ENCODE data around the gene PDE4B.

Gene PDE4B

DNA sequence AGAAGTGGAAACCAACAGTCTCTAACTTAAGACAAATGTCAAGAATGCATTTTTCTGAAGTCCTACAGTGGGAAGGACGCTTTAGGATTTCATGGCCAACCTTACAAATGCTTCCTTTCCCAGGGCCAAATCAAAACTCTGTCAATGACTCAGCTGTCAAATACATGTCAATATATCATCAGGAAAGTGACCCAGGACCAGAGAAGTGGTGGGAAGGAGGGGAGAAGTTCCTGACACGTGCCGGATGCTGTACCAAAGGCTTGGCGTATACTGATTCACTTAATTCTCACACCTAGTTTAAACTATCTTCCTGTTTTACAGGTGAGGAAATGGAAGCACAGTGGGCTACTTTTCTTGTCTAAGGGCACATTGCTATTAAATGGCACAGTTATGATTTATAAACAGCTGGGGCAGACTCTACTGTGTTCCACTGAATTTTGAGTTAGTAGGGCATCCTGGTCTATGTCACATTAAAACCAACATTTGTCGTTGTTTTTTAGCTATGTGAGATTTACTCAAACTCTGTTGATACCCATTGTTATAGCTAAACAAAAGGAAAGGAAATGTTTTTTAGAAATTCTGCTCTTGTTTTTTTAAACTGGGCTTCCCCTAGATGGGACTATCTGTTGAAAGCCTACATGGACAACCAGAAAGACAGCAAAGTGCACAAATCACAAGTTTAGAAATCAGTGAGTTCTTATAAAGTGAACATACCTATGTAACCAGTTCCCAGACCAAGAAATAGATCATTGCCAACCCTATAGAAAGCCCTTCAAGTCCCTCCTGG, 533.1 kb downstream of the PDE4B start:
- TF ChIP-seq POLR2A (IDR thresholded peaks at IDR 0.05; ENCODE audit: low read depth, low read length) = no peak
- no peak for TF ChIP-seq POU2F2 (IDR thresholded peaks at IDR 0.05; ENCODE audit: low read depth, low read length)
- no peak for TF ChIP-seq SPI1 (IDR thresholded peaks at IDR 0.05; ENCODE audit: low read depth, low read length)
- TF ChIP-seq POLR2AphosphoS5 (IDR thresholded peaks at IDR 0.05; ENCODE audit: low read depth, low read length) = no peak
- no peak for TF ChIP-seq TAF1 (IDR thresholded peaks at IDR 0.05; ENCODE audit: low read depth, low read length)
- TF ChIP-seq PAX5 (IDR thresholded peaks at IDR 0.05; ENCODE audit: insufficient read depth, low read length, severe bottlenecking) = no peak
- DNase-seq (ENCODE audit: insufficient read length, low spot score) (no peak), FAIRE-seq (peak; percentile 35)

DNA sequence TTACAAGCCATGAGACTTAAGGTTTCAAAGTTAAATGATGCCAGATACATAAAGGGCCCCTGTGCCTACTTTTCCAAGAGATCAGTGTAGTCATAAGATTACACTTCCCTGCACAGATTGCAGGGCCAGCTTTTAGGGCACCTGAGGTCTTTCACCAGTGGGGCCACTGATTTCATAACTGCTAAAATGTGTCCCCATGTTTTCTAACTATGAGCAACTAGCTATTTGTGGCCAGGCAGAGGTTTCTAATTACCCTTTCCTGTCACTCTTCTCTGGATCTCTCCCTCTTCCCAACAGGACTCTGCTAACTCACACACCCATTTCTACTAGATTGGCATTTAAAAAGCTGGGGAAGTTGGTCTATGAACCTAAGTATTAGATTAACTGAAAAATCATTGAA, 534.2 kb downstream of the PDE4B start:
- no peak for TF ChIP-seq POLR2A (IDR thresholded peaks at IDR 0.05; ENCODE audit: low read depth, low read length)
- TF ChIP-seq POLR2AphosphoS5 (IDR thresholded peaks at IDR 0.05; ENCODE audit: low read depth, low read length) = no peak
- TF ChIP-seq POU2F2 (IDR thresholded peaks at IDR 0.05; ENCODE audit: low read depth, low read length) = no peak
- TF ChIP-seq TAF1 (IDR thresholded peaks at IDR 0.05; ENCODE audit: low read depth, low read length) = no peak
- no peak for TF ChIP-seq PAX5 (IDR thresholded peaks at IDR 0.05; ENCODE audit: insufficient read depth, low read length, severe bottlenecking)
- no peak for TF ChIP-seq SPI1 (IDR thresholded peaks at IDR 0.05; ENCODE audit: low read depth, low read length)
- FAIRE-seq = peak; percentile 43
- DNase-seq (ENCODE audit: insufficient read length, low spot score) = no peak

DNA sequence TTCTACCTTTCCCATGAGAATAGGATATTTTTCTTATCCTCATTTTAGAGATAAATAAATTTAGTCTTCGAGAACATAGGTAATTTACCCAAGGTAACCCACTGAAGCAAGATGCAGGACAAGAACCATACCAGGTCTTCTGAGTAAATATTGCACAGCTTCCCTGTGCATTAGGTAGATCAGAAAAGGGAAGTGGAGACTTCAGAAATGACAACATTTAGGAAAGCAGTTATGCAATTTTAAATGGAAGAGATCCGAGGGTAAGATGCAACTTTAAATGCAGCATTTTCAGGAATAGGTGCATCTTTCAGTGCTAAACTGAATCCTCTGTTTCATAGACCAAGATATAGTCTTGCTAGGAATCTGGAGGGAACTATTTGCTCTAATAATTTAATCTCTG, 534.9 kb downstream of the PDE4B start:
- TF ChIP-seq SPI1 (IDR thresholded peaks at IDR 0.05; ENCODE audit: low read depth, low read length) = peak; percentile 98
- no peak for TF ChIP-seq POLR2AphosphoS5 (IDR thresholded peaks at IDR 0.05; ENCODE audit: low read depth, low read length)
- FAIRE-seq = peak; percentile 60
- DNase-seq (ENCODE audit: insufficient read length, low spot score) = no peak

DNA sequence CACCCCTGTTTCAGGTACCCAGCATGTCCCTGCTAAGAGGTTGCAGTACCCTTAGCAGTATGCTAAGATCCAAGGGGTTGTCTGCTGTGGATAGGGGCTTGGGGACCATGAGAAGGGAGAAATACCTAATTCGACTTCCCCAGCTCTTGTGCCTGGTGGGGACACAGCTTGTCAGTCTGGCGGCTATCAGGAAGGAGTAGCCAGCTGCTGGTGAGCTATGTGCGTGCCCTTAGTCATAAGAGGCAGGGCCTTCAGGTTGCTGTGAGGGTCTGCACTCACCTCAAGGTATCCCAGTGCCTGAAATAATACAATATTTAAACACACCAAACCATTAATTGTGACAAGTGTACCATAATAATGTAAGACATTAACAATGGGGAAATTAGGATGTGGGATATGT, 536.2 kb downstream of the PDE4B start:
- DNase-seq (ENCODE audit: insufficient read length, low spot score) (no peak), FAIRE-seq (peak; percentile 51)

DNA sequence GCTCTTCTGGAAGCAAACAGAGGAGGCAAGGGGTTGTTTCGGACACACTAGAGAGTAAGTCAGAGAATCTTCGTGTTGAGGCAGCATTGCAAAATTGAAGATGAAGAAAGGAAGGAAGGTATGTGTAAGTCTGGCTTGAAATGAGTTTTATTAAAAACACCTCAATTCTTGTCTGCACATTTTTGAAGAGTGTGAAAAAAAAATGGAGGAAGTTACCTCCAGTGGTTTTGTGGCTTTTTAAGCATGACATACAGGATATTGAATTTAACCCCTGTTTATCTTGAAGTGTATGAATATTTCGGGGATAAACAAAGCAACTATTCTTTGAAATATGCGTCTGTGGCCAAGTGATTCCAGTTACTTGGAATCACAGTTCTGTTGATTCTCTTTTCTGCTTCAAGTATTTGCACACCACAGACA, 538.0 kb downstream of the PDE4B start:
- TF ChIP-seq TAF1 (IDR thresholded peaks at IDR 0.05; ENCODE audit: low read depth, low read length) (0 out of 2 replicates have a peak, but pooled peaks have one; percentile 11), POLR2AphosphoS5 (IDR thresholded peaks at IDR 0.05; ENCODE audit: low read depth, low read length) (no peak), POLR2A (IDR thresholded peaks at IDR 0.05; ENCODE audit: low read depth, low read length) (no peak)
- DNase-seq (ENCODE audit: insufficient read length, low spot score) = no peak
- peak; percentile 85 for FAIRE-seq

More for the DNA sequence above, 536.2 kb downstream of the PDE4B start:
- TF ChIP-seq PAX5 (IDR thresholded peaks at IDR 0.05; ENCODE audit: insufficient read depth, low read length, severe bottlenecking) (no peak), POU2F2 (IDR thresholded peaks at IDR 0.05; ENCODE audit: low read depth, low read length) (no peak), POLR2AphosphoS5 (IDR thresholded peaks at IDR 0.05; ENCODE audit: low read depth, low read length) (no peak), SPI1 (IDR thresholded peaks at IDR 0.05; ENCODE audit: low read depth, low read length) (no peak), TAF1 (IDR thresholded peaks at IDR 0.05; ENCODE audit: low read depth, low read length) (no peak), POLR2A (IDR thresholded peaks at IDR 0.05; ENCODE audit: low read depth, low read length) (no peak)

DNA sequence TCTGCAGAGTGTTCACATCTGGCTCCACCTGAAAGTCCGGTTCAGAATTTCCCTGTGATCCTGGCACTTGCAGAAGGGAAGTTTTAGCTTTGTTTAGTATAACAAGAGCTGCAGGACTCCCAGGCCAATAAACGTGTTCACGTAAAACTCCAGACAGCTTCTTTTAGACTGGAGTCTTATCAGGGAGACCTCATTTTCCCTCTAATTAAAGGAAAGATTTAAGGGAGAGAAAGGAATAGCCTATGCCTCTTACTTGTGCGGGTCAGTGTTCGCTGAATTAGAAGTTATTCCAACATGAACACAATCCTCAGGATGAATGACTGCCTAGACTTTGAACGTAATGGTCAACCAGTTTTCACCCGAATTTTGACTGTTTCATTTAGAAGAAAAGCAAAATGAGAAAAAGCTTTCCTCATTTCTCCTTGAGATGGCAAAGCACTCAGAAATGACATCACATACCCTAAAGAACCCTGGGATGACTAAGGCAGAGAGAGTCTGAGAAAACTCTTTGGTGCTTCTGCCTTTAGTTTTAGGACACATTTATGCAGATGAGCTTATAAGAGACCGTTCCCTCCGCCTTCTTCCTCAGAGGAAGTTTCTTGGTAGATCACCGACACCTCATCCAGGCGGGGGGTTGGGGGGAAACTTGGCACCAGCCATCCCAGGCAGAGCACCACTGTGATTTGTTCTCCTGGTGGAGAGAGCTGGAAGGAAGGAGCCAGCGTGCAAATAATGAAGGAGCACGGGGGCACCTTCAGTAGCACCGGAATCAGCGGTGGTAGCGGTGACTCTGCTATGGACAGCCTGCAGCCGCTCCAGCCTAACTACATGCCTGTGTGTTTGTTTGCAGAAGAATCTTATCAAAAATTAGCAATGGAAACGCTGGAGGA, 539.2 kb downstream of the PDE4B start:
- DNase-seq (ENCODE audit: insufficient read length, low spot score) = no peak
- peak; percentile 74 for TF ChIP-seq TAF1 (IDR thresholded peaks at IDR 0.05; ENCODE audit: low read depth, low read length)
- peak; percentile 49; the same call in 1 of the 2 replicates for TF ChIP-seq POLR2AphosphoS5 (IDR thresholded peaks at IDR 0.05; ENCODE audit: low read depth, low read length)
- no peak for TF ChIP-seq PAX5 (IDR thresholded peaks at IDR 0.05; ENCODE audit: insufficient read depth, low read length, severe bottlenecking)
- peak; percentile 76 for TF ChIP-seq POU2F2 (IDR thresholded peaks at IDR 0.05; ENCODE audit: low read depth, low read length)
- TF ChIP-seq SPI1 (IDR thresholded peaks at IDR 0.05; ENCODE audit: low read depth, low read length) = no peak
- peak; percentile 88 for TF ChIP-seq POLR2A (IDR thresholded peaks at IDR 0.05; ENCODE audit: low read depth, low read length)
- peak; percentile 58 for FAIRE-seq

DNA sequence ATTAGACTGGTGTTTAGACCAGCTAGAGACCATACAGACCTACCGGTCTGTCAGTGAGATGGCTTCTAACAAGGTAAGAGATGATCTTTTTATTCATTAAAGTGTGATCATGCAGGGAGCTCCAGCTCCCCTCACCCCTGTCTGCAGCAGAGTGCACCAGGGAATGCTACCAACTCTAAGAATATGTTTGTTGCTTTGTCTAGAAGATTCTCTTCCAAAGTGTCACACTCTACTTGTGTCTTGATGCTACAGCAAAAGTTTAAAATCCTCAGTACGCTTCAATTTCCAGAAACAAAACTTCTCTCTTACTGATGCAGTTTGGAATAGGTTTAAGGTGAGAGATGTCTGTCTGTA, 539.8 kb downstream of the PDE4B start:
- TF ChIP-seq POLR2A (IDR thresholded peaks at IDR 0.05; ENCODE audit: low read depth, low read length) = peak; percentile 15; the same call in 1 of the 2 replicates
- no peak for TF ChIP-seq SPI1 (IDR thresholded peaks at IDR 0.05; ENCODE audit: low read depth, low read length)
- peak; percentile 38 for FAIRE-seq
- DNase-seq (ENCODE audit: insufficient read length, low spot score) = no peak

DNA sequence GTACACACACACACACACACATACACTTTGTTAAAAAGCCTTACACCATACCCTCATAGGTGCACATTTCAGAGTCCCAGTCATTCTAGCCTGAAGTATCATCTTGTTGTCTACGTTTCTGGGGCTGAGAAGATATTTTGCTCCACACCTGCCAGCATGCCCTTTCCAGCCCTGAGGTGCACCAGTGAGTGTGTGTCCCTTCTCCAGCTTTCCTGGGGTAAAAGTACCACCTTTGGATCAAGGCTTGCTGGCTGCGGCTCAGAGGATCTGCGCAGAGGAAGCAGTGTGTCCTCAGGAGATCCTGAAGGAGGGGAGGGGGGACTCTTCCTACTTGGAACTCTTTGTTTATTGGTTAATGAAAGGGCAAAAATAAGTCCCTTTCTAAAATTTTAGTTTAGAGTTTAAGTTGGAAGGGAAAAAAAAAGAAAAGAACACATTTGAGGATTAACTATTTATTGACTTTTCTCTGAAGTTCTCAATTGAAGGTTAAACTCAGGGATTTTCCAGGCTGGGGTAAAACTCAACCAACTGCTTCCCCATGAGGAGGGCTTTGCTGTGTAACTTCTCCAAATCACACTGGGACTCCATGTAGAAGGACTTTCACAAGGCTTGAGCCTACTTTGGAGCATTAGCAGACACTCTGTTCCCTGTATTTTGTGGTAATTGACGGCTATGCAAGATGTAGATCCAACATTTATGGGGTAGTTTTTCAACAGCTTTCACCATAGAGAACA, 540.9 kb downstream of the PDE4B start:
- FAIRE-seq = peak; percentile 55
- TF ChIP-seq SPI1 (IDR thresholded peaks at IDR 0.05; ENCODE audit: low read depth, low read length) (0 out of 2 replicates have a peak, but pooled peaks have one; percentile 11), POLR2A (IDR thresholded peaks at IDR 0.05; ENCODE audit: low read depth, low read length) (0 out of 2 replicates have a peak, but pooled peaks have one; percentile 57), TAF1 (IDR thresholded peaks at IDR 0.05; ENCODE audit: low read depth, low read length) (peak; percentile 20; the same call in 1 of the 2 replicates), PAX5 (IDR thresholded peaks at IDR 0.05; ENCODE audit: insufficient read depth, low read length, severe bottlenecking) (no peak), POLR2AphosphoS5 (IDR thresholded peaks at IDR 0.05; ENCODE audit: low read depth, low read length) (peak; percentile 52), POU2F2 (IDR thresholded peaks at IDR 0.05; ENCODE audit: low read depth, low read length) (no peak)
- no peak for DNase-seq (ENCODE audit: insufficient read length, low spot score)

DNA sequence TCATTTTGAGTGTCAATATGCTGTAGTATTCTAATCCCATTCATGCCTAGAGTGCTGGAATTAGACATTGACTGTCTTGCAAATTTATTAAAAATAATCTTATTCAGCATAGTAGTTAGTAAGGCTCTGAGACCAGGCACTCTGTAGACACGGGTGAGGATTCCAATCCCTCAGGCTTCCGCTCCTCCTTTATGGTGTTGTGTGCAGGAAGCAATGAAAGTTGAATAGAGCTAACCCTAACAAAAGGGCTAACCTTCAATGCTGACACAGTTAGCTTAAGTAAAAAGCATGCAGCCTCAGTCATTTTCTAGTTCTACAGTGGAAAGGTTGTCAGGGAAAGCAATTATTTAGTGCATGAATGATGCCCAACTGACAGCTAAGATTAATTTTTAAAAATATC, 541.6 kb downstream of the PDE4B start:
- FAIRE-seq = peak; percentile 74
- no peak for TF ChIP-seq PAX5 (IDR thresholded peaks at IDR 0.05; ENCODE audit: insufficient read depth, low read length, severe bottlenecking)
- peak; percentile 43; the same call in 1 of the 2 replicates for TF ChIP-seq TAF1 (IDR thresholded peaks at IDR 0.05; ENCODE audit: low read depth, low read length)
- no peak for DNase-seq (ENCODE audit: insufficient read length, low spot score)
